Cardiac muscle cell (in vitro differentiated cells and primary cell): ENCODE measurements around the gene ZNF232. TPM values are rescaled to one million over a fixed set of nuclear protein-coding genes. Genes with fewer than 3 reads are reported as not detected.
"Not testable (repeated sequence)": the region's sequence is repeated elsewhere in the genome, so short reads cannot be mapped to it uniquely, and the experiment has no call there.

Experiments used
- DNase-seq, 2 donors: peaks; one replicate each; pipeline versions ENCODE4 v3.0.0 to v3.0.0-alpha.2; 2010 to 2017; ENCODE audit warnings: low read depth in 1 of 2, low spot score in 1 of 2
- H3K27ac ChIP-seq: fragments of 200-600 bp; sonication (generic); 2 replicates; pipeline ENCODE4 v1.5.1; 2016
- H3K27me3 ChIP-seq: fragments of 200-600 bp; sonication (generic); 2 replicates; pipeline ENCODE4 v1.6.0; 2016; ENCODE audit warnings: control low read depth
- H3K36me3 ChIP-seq: fragments of 200-600 bp; sonication (generic); 2 replicates; pipeline ENCODE4 v1.5.1; 2016; ENCODE audit warnings: control low read depth
- H3K4me1 ChIP-seq: fragments of 200-600 bp; sonication (generic); 2 replicates; pipeline ENCODE4 v1.8.1; 2017; ENCODE audit warnings: low read depth, mild to moderate bottlenecking, mixed run types
- H3K4me3 ChIP-seq: fragments of 200-600 bp; sonication (generic); 2 replicates; pipeline ENCODE4 v1.5.1; 2016; ENCODE audit warnings: mild to moderate bottlenecking
- H3K9me3 ChIP-seq: fragments of 200-600 bp; sonication (generic); 2 replicates; pipeline ENCODE4 v1.5.1; 2017; ENCODE audit warnings: low read depth, mild to moderate bottlenecking, control low read depth
- CTCF ChIP-seq: IDR thresholded peaks from 2 replicates; pipeline ENCODE4 v1.5.1; 2012; ENCODE audit warnings: low read depth, mild to moderate bottlenecking, low read length
- polyA plus RNA-seq: library from polyadenylated mRNA; unstranded; fragments of >200 nt; fragmentation: Nextera tagmentation; extraction: Ambion mirVana; gene quantifications from 2 replicates; pipeline ENCODE4 v1.2.1, GENCODE V29; 2016
- total RNA-seq: library from RNA; depleted of rRNA; stranded (reverse); fragments of >200 nt; gene quantifications from 2 replicates; pipeline ENCODE4 v1.2.3, GENCODE V29; 2016

ZNF232 gene
- total RNA-seq (14.2 and 21.0 TPM in 2 replicates), polyA plus RNA-seq (13.8 and 18.2 TPM in 2 replicates)

- Histone ChIP-seq H3K27me3 (no peaks in the 10 kb centered on the region), H3K4me1 (peaks cover 13% of the 10 kb centered on the region), H3K9me3 (no peaks in the 10 kb centered on the region), H3K36me3 (no peaks in the 10 kb centered on the region), H3K27ac (peak within 1 kb of the TSS; percentile 72), H3K4me3 (peak within 1 kb of the TSS; percentile 58)
- DNase-seq = peak; percentile 96 to 98
- no peak for TF ChIP-seq CTCF
Observed at GRCh38 chr17:5111402-5112204, at the start of gene ZNF232. ZNF232 (minus strand) TSS chr17:5111878; CDS start chr17:5111822, 56 bp downstream.

- not testable (repeated sequence) for DNase-seq, H3K36me3 ChIP-seq, H3K9me3 ChIP-seq, H3K27ac ChIP-seq, H3K4me1 ChIP-seq, H3K4me3 ChIP-seq
- peaks cover 11% of the 10 kb centered on the region for H3K27me3 ChIP-seq
Observed at GRCh38 chr17:5160702-5161101, 49.0 kb upstream of the ZNF232 start.

- H3K4me1 ChIP-seq, H3K27ac ChIP-seq, H3K9me3 ChIP-seq, H3K4me3 ChIP-seq, DNase-seq, H3K36me3 ChIP-seq: not testable (repeated sequence)
- peaks cover 30% of the 10 kb centered on the region for H3K27me3 ChIP-seq
Observed at GRCh38 chr17:5146122-5146521, 34.4 kb upstream of the ZNF232 start.

GRCh38 chr17:5142877-5143276, 31.2 kb upstream of the ZNF232 start:
- not testable (repeated sequence) for H3K27ac ChIP-seq, DNase-seq, H3K36me3 ChIP-seq, H3K4me3 ChIP-seq, H3K9me3 ChIP-seq, H3K4me1 ChIP-seq
- peaks cover 25% of the 10 kb centered on the region for H3K27me3 ChIP-seq

- Histone ChIP-seq H3K27me3 (no peaks in the 10 kb centered on the region), H3K9me3 (no peaks in the 10 kb centered on the region), H3K36me3 (no peaks in the 10 kb centered on the region), H3K4me1 (no peaks in the 10 kb centered on the region), H3K27ac (no peak overlapping the region), H3K4me3 (no peak overlapping the region)
- TF ChIP-seq CTCF = no peak
- DNase-seq = no peak
Observed at GRCh38 chr17:5139458-5139732, 27.7 kb upstream of the ZNF232 start.

GRCh38 chr17:5138616-5139457, 27.2 kb upstream of the ZNF232 start:
- Histone ChIP-seq H3K9me3 (no peaks in the 10 kb centered on the region), H3K36me3 (no peaks in the 10 kb centered on the region), H3K4me3 (no peak overlapping the region), H3K27ac (no peak overlapping the region), H3K27me3 (no peaks in the 10 kb centered on the region), H3K4me1 (no peaks in the 10 kb centered on the region)
- TF ChIP-seq CTCF = no peak
- DNase-seq = no peak

- DNase-seq, H3K36me3 ChIP-seq, H3K27ac ChIP-seq, H3K4me1 ChIP-seq, H3K4me3 ChIP-seq, H3K9me3 ChIP-seq, H3K27me3 ChIP-seq: not testable (repeated sequence)
Observed at GRCh38 chr17:5138198-5138544, 26.5 kb upstream of the ZNF232 start.

- H3K4me1 ChIP-seq, H3K27ac ChIP-seq, H3K4me3 ChIP-seq, H3K27me3 ChIP-seq, DNase-seq, H3K9me3 ChIP-seq, H3K36me3 ChIP-seq: not testable (repeated sequence)
Observed at GRCh38 chr17:5137511-5138197, 26.0 kb upstream of the ZNF232 start.

GRCh38 chr17:5136580-5137412, 25.1 kb upstream of the ZNF232 start:
- H3K4me3 ChIP-seq, DNase-seq, H3K27me3 ChIP-seq, H3K27ac ChIP-seq, H3K9me3 ChIP-seq, H3K36me3 ChIP-seq, H3K4me1 ChIP-seq: not testable (repeated sequence)
